CD14-positive monocyte (primary cell): ENCODE data around the gene MAD2L1BP. TPM values are rescaled to one million over a fixed set of nuclear protein-coding genes. Genes with fewer than 3 reads are reported as not detected.
A peak's percentile ranks its signal among the peaks of the same experiment; 100 is the strongest.

Source experiments
- DNase-seq, 3 donors: peaks; one replicate each; pipeline ENCODE4 v3.0.0-alpha.2; 2011 to 2022
- H2AFZ ChIP-seq: 2 replicates; pipeline ENCODE4 v1.6.0; 2012; ENCODE audit warnings: mild to moderate bottlenecking, low read depth, low read length, inconsistent platforms; ENCODE audit not compliant: insufficient read depth, poor library complexity, severe bottlenecking
- H3K27ac ChIP-seq, 2 donors: 1 replicate in 1 of 2; 2 replicates in 1 of 2; pipeline ENCODE4 v1.5.1; 2012 to 2013; ENCODE audit warnings: low read length in 2 of 2, control low read depth in 1 of 2, inconsistent platforms in 1 of 2, low read depth in 1 of 2, mild to moderate bottlenecking in 1 of 2
- H3K27me3 ChIP-seq, 2 donors: one replicate each; pipeline versions ENCODE4 v1.6.0 to v1.6.1; 2011 to 2013; ENCODE audit warnings: low read length in 2 of 2; ENCODE audit not compliant: control insufficient read depth in 2 of 2, insufficient read depth in 2 of 2
- H3K36me3 ChIP-seq, 2 donors: replicated peaks in 1 of 2; 1 replicate in 1 of 2; 2 replicates in 1 of 2; pipeline versions ENCODE4 v1.5.1 to v1.6.1; 2012 to 2013; ENCODE audit warnings: low read length in 2 of 2, control low read depth in 1 of 2, inconsistent platforms in 1 of 2, mild to moderate bottlenecking in 1 of 2; ENCODE audit not compliant: insufficient read depth in 2 of 2, control insufficient read depth in 1 of 2
- H3K4me1 ChIP-seq, 2 donors: 1 replicate in 1 of 2; 2 replicates in 1 of 2; pipeline versions ENCODE4 v1.5.1 to v1.6.1; 2012 to 2013; ENCODE audit warnings: low read length in 2 of 2, control low read depth in 1 of 2, inconsistent platforms in 1 of 2, mild to moderate bottlenecking in 1 of 2, moderate library complexity in 1 of 2; ENCODE audit not compliant: insufficient read depth in 2 of 2, control insufficient read depth in 1 of 2
- H3K4me2 ChIP-seq: replicated peaks from 2 replicates; pipeline ENCODE3; 2012; ENCODE audit warnings: low read length, moderate library complexity, mild to moderate bottlenecking; ENCODE audit not compliant: poor library complexity, severe bottlenecking; ENCODE audit errors: extremely low read depth
- H3K4me3 ChIP-seq, 3 experiments: fragments of 200-600 bp in 1 of 3; sonication (generic) in 1 of 3; replicated peaks in 1 of 3; 1 replicate in 2 of 3; 2 replicates in 1 of 3; pipeline ENCODE4 v1.5.1; 2011 to 2013; ENCODE audit warnings: low read length in 3 of 3, mild to moderate bottlenecking in 3 of 3, control low read depth in 2 of 3, low read depth in 2 of 3, inconsistent platforms in 1 of 3, moderate library complexity in 1 of 3
- H3K79me2 ChIP-seq: 2 replicates; pipeline ENCODE4 v1.6.0; 2012; ENCODE audit warnings: mild to moderate bottlenecking, control low read depth, inconsistent platforms, low read length, moderate library complexity; ENCODE audit not compliant: insufficient read depth
- H3K9ac ChIP-seq: 2 replicates; pipeline ENCODE4 v1.6.0; 2017; ENCODE audit warnings: low read length, mild to moderate bottlenecking; ENCODE audit not compliant: insufficient read depth, poor library complexity, severe bottlenecking
- H3K9me3 ChIP-seq, 2 donors: replicated peaks in 1 of 2; 1 replicate in 1 of 2; 2 replicates in 1 of 2; pipeline versions ENCODE4 v1.5.1 to v1.6.1; 2012 to 2013; ENCODE audit warnings: low read length in 2 of 2, control low read depth in 1 of 2; ENCODE audit not compliant: control insufficient read depth in 1 of 2, insufficient read depth in 1 of 2
- H4K20me1 ChIP-seq: 2 replicates; pipeline ENCODE4 v1.6.0; 2012; ENCODE audit warnings: mild to moderate bottlenecking, low read length, control low read depth, moderate library complexity; ENCODE audit not compliant: insufficient read depth
- H3K27ac Mint-ChIP-seq, 7 donors: one replicate each; pipeline ENCODE4 v1.8.0; 2020; ENCODE audit warnings: mild to moderate bottlenecking in 7 of 7, mixed read lengths in 7 of 7, moderate library complexity in 6 of 7, inconsistent platforms in 2 of 7
- H3K27me3 Mint-ChIP-seq, 3 donors: one replicate each; pipeline ENCODE4 v1.8.0; 2021 to 2022; ENCODE audit warnings: low read depth in 3 of 3, mild to moderate bottlenecking in 3 of 3, mixed read lengths in 3 of 3, moderate library complexity in 3 of 3, inconsistent platforms in 1 of 3
- H3K36me3 Mint-ChIP-seq, 2 donors: one replicate each; pipeline ENCODE4 v1.8.0; 2020; ENCODE audit warnings: mixed read lengths in 2 of 2, inconsistent platforms in 1 of 2, mild to moderate bottlenecking in 1 of 2
- H3K4me1 Mint-ChIP-seq: one replicate; pipeline ENCODE4 v1.8.0; 2020; ENCODE audit warnings: mild to moderate bottlenecking, mixed read lengths
- H3K4me3 Mint-ChIP-seq, 2 donors: one replicate each; pipeline ENCODE4 v1.8.0; 2020; ENCODE audit warnings: mild to moderate bottlenecking in 2 of 2, mixed read lengths in 2 of 2, moderate library complexity in 1 of 2
- H3K9me3 Mint-ChIP-seq, 7 donors: one replicate each; pipeline ENCODE4 v1.8.0; 2020 to 2022; ENCODE audit warnings: mixed read lengths in 7 of 7, mild to moderate bottlenecking in 6 of 7, moderate library complexity in 6 of 7, inconsistent platforms in 2 of 7
- WGBS: methylation state at CpG from one replicate; pipeline ENCODE4 v1.1.5; 2013; ENCODE audit warnings: missing lambda C conversion rate; ENCODE audit not compliant: insufficient coverage; 5-methylcytosine and 5-hydroxymethylcytosine counted together
- intact Hi-C, 2 donors: fragments of 100-400 bp; cut with micrococcal nuclease; formaldehyde crosslinking; loops; one replicate each; pipeline versions ENCODE4 v1.15.0 to v1.15.1; 2023
- polyA plus RNA-seq, 3 donors: library from polyadenylated mRNA; depleted of rRNA in 1 of 3; unstranded in 2 of 3; stranded (reverse) in 1 of 3; fragments of 300-500 nt in 2 of 3; fragments of >200 nt in 1 of 3; fragmentation: Illumina TruSeq in 2 of 3; gene quantifications; 1 replicate in 2 of 3; 2 replicates in 1 of 3; pipeline ENCODE4 v1.2.3, GENCODE V29; 2012 to 2021
- TF ChIP-seq, protein P1 (sequence below): fragments of 200-600 bp; IDR thresholded peaks from one replicate; pipeline ENCODE4 v1.8.0; 2022; ENCODE audit warnings: antibody characterized with exemption, mild to moderate bottlenecking

Gene MAD2L1BP
- polyA plus RNA-seq, 3 donors, result 17.3 to 33.5 (median 26.5) TPM

- intact Hi-C loops, result loop anchor here (5.0 kb wide), 2 partner anchors 48 to 622 kb away; partner anchors contain the start of genes HSP90AB1 (in 1 of the 2), POLH (in 1 of the 2) and XPO5 (in 1 of the 2)
- H3K4me1 Mint-ChIP-seq, result peaks cover 33% of the 10 kb centered on the region
- Histone ChIP-seq H3K4me2 (no peak overlapping the region), H3K79me2 (peaks cover 39% of the 10 kb centered on the region), H3K4me3 (no peak overlapping the region), H3K36me3 (peaks cover 56 to 58% of the 10 kb centered on the region in 2 donors), H3K27me3 (no peaks in the 10 kb centered on the region), H4K20me1 (peaks cover 46% of the 10 kb centered on the region), H3K4me1 (peaks cover 32 to 41% of the 10 kb centered on the region in 2 donors), H3K27ac (peak overlapping the region in 1 of 2 donors; percentile 85), H2AFZ (no peak overlapping the region), H3K9ac (no peak overlapping the region), H3K9me3 (no peaks in the 10 kb centered on the region)
- DNase-seq, result no peak
- no peaks in the 10 kb centered on the region for H3K9me3 Mint-ChIP-seq
- H3K36me3 Mint-ChIP-seq, result peaks cover 54 to 64% of the 10 kb centered on the region in 2 donors
- H3K27ac Mint-ChIP-seq, result peak overlapping the region in 6 of 7 donors; percentile 46 to 98 (median 78)
- peaks cover 0 to 1% (median 0%) of the 10 kb centered on the region in 3 donors for H3K27me3 Mint-ChIP-seq
- 98% methylated on average over 14 of the region's 16 CpGs for WGBS
- TF ChIP-seq, protein P1, sequence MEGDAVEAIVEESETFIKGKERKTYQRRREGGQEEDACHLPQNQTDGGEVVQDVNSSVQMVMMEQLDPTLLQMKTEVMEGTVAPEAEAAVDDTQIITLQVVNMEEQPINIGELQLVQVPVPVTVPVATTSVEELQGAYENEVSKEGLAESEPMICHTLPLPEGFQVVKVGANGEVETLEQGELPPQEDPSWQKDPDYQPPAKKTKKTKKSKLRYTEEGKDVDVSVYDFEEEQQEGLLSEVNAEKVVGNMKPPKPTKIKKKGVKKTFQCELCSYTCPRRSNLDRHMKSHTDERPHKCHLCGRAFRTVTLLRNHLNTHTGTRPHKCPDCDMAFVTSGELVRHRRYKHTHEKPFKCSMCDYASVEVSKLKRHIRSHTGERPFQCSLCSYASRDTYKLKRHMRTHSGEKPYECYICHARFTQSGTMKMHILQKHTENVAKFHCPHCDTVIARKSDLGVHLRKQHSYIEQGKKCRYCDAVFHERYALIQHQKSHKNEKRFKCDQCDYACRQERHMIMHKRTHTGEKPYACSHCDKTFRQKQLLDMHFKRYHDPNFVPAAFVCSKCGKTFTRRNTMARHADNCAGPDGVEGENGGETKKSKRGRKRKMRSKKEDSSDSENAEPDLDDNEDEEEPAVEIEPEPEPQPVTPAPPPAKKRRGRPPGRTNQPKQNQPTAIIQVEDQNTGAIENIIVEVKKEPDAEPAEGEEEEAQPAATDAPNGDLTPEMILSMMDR, result no peak
- no peak overlapping the region for H3K4me3 Mint-ChIP-seq
Observed at GRCh38 chr6:43625393-43625992, 10.1 kb upstream of the MAD2L1BP start.

GRCh38 chr6:43627008-43627825 is 8.4 kb upstream of the MAD2L1BP start:
- Mint-ChIP-seq H3K27me3 (peaks cover 0 to 1% (median 0%) of the 10 kb centered on the region in 3 donors), H3K27ac (peak overlapping the region; percentile 94 to 99 (median 98)), H3K4me1 (peaks cover 42% of the 10 kb centered on the region), H3K36me3 (peaks cover 41 to 47% of the 10 kb centered on the region in 2 donors), H3K9me3 (no peaks in the 10 kb centered on the region), H3K4me3 (peak overlapping the region; percentile 43 to 85)
- peaks cover 44 to 52% of the 10 kb centered on the region in 2 donors for H3K4me1 ChIP-seq
- peak overlapping the region; percentile 85 for H3K9ac ChIP-seq
- peak overlapping the region; percentile 69 to 85 for H3K27ac ChIP-seq
- H3K9me3 ChIP-seq, result no peaks in the 10 kb centered on the region
- peaks cover 39% of the 10 kb centered on the region for H3K79me2 ChIP-seq
- DNase-seq, result peak; percentile 88 to 94 (median 92)
- H3K36me3 ChIP-seq, result peaks cover 38 to 41% of the 10 kb centered on the region in 2 donors
- 10% methylated on average over 2 of the region's 5 CpGs for WGBS
- TF ChIP-seq, protein P1, result no peak
- peak overlapping the region; percentile 86 for H3K4me2 ChIP-seq
- H3K4me3 ChIP-seq, result peak overlapping the region in 1 of 3 experiments; percentile 95
- intact Hi-C loops, result loop anchor here (5.0 kb wide), 2 partner anchors 50 to 620 kb away; partner anchors contain the start of genes HSP90AB1 (in 1 of the 2), POLH (in 1 of the 2) and XPO5 (in 1 of the 2)
- no peak overlapping the region for H2AFZ ChIP-seq
- no peaks in the 10 kb centered on the region for H3K27me3 ChIP-seq
- H4K20me1 ChIP-seq, result peaks cover 38% of the 10 kb centered on the region
